Measurements from ENCODE around the gene PCDHGB3.
"Not testable (repeated sequence)": the region's sequence is repeated elsewhere in the genome, so short reads cannot be mapped to it uniquely, and the experiment has no call there.

Gene PCDHGB3

GRCh38 chr5:141393267-141393666 lies 23.2 kb downstream of the PCDHGB3 start:
- DNase-seq, result no peak

- DNase-seq, result not testable (repeated sequence)
Observed at GRCh38 chr5:141394401-141395187, 24.6 kb downstream of the PCDHGB3 start.

- DNase-seq, result peak; percentile 60
Observed at GRCh38 chr5:141397756-141398551, 27.9 kb downstream of the PCDHGB3 start, which contains the start of gene PCDHGB5. TSS of gene PCDHGB5 (plus strand) at chr5:141397947. CDS start at chr5:141398128, 181 bp downstream.

- no peak for DNase-seq
Observed at GRCh38 chr5:141398608-141399007, 28.6 kb downstream of the PCDHGB3 start.

GRCh38 chr5:141399555-141400258 lies 29.7 kb downstream of the PCDHGB3 start:
- DNase-seq, result no peak

GRCh38 chr5:141402553-141403243 lies 32.7 kb downstream of the PCDHGB3 start, which contains the start of gene PCDHGA9:
TSS of gene PCDHGA9 (plus strand) at chr5:141402778. CDS start at chr5:141402953, 175 bp downstream.
- peak; percentile 26 for DNase-seq

GRCh38 chr5:141403387-141403786 lies 33.3 kb downstream of the PCDHGB3 start:
- no peak for DNase-seq

- DNase-seq, result peak; percentile 43
Observed at GRCh38 chr5:141407790-141408505, 37.9 kb downstream of the PCDHGB3 start, which contains the start of gene PCDHGB6. TSS of gene PCDHGB6 (plus strand) at chr5:141408021. CDS start at chr5:141408203, 182 bp downstream.

- no peak for DNase-seq
Observed at GRCh38 chr5:141409598-141410306, 39.7 kb downstream of the PCDHGB3 start.

- DNase-seq, result no peak
Observed at GRCh38 chr5:141411575-141411974, 41.5 kb downstream of the PCDHGB3 start.

GRCh38 chr5:141412854-141413539 lies 43.0 kb downstream of the PCDHGB3 start, which contains the start of gene PCDHGA10:
TSS of gene PCDHGA10 (plus strand) at chr5:141412987. CDS start at chr5:141413176, 189 bp downstream.
- peak; percentile 72 for DNase-seq

GRCh38 chr5:141413540-141414069 lies 43.6 kb downstream of the PCDHGB3 start:
- DNase-seq, result no peak

GRCh38 chr5:141414548-141415274 lies 44.7 kb downstream of the PCDHGB3 start:
- DNase-seq, result not testable (repeated sequence)

- DNase-seq, result not testable (repeated sequence)
Observed at GRCh38 chr5:141415275-141415618, 45.2 kb downstream of the PCDHGB3 start.

GRCh38 chr5:141417494-141418172 lies 47.6 kb downstream of the PCDHGB3 start, which contains the start of gene PCDHGB7:
TSS of gene PCDHGB7 (plus strand) at chr5:141417677. CDS start at chr5:141417860, 183 bp downstream.
- peak; percentile 83 for DNase-seq

- no peak for DNase-seq
Observed at GRCh38 chr5:141419074-141419880, 49.2 kb downstream of the PCDHGB3 start.

- peak; percentile 71 for DNase-seq
Observed at GRCh38 chr5:141420855-141421488, 50.9 kb downstream of the PCDHGB3 start, which contains the start of gene PCDHGA11. TSS of gene PCDHGA11 (plus strand) at chr5:141421051. CDS start at chr5:141421228, 177 bp downstream.
